GM12801 (cell line): ENCODE results near the gene MTNR1B.

Experiments
- CTCF ChIP-seq: IDR thresholded peaks from one replicate; pipeline ENCODE4 v1.5.1; 2011; ENCODE audit warnings: control low read depth; ENCODE audit not compliant: insufficient read length; ENCODE audit errors: extremely low read depth

The MTNR1B gene

GRCh38 chr11:92964471-92964870 is 5.0 kb upstream of the MTNR1B start:
- TF ChIP-seq CTCF: no peak

DNA sequence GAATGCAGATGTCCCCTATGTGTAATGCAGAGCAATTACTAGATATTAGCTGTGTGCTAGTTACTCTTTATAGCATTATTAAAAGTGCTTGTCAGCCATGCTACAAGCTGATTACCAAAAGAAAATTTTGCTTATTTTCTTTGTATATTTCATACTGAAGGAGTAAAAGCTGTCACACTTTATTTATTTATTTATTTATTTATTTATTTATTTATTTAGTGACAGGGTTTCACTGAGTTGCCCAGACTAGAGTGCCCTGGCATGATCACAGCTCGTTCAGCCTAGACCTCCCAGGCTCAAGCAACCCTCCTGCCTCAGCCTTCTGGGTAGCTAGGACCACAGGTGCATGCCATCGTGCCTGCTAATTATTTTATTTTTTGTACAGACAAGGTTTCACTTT is 4.3 kb upstream of the MTNR1B start:
- TF ChIP-seq CTCF: no peak

DNA sequence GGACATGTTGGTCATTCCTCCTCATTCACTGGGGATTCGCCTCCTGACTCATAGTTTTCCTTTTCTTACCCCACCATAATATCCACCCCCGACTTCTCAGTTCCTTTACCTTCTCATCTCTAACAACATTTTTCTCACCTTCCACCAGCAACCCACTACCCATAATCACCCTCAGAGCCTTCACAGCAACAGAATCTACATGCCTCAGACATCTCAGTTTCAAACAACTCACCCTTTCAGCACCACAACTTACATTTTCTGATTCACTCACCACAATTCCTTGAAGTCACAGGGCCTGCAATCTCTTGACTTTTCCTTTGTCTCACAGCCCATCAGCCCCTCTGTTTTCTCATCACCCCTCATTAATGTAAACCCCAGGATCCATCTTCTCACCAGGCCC is 2.3 kb upstream of the MTNR1B start:
- no peak for TF ChIP-seq CTCF

DNA sequence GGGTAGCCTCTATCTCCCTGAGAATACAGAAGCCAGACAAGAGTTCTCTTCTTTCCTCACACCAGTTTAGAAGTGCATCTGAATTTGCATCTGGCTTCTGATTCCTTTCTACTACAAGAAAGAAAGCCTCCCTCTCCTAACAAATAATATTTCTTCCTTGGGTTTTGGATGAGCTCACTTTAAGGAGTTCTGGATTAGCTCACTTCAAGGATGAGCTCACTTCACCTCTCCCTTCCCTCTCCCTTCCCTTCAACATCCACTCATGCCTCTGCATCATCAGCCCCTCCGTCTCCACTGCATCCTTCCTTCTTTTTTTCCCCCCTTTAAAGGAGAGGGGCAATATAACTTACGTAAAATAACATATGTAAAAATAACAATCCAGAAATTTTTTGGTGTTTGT is 1.6 kb upstream of the MTNR1B start:
- TF ChIP-seq CTCF: no peak

- TF ChIP-seq CTCF: no peak
These were observed 188 bp upstream of the MTNR1B start for GRCh38 chr11:92969293-92969633.

DNA sequence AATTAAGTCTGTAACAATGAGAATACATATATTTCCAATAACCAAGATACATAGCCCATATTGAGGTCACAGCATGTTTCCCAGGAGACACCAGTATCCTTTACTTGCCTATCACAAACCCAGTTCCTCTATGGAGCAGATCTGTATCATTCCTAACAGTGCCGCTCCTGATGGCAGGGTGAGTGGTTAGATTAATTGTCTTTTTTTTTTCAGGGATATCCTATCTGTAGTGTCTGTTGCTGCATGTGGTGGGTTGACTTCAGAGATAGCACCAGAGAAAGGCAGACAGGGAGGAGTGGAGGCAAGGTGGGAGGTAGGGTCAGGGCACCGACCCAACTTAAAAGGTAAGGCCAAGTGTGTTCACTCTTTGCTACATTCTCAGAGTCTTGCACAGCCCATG is 2.8 kb downstream of the MTNR1B start:
- TF ChIP-seq CTCF: no peak

GRCh38 chr11:92975285-92975684 is 5.8 kb downstream of the MTNR1B start:
- no peak for TF ChIP-seq CTCF

DNA sequence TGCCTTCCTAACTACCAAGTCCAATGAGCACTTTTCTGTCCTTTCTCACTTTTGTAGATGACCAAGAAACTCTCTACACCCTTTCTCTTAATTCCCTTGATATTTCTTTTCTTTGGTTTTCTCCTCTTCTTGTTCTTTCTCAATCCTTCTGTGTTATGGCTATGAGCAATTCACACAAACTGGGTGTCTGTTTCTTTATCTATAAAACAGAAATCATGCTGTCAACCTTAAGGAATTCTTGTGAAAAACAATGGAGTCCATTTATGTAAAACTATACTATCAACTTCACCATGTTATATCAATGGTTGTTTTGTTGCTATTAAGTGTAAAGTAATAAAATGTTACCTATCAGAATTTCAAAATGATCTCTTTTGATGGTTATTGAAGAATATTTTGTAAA is 7.2 kb downstream of the MTNR1B start:
- no peak for TF ChIP-seq CTCF
